ENCODE results near the gene BRMS1L.

DNA sequence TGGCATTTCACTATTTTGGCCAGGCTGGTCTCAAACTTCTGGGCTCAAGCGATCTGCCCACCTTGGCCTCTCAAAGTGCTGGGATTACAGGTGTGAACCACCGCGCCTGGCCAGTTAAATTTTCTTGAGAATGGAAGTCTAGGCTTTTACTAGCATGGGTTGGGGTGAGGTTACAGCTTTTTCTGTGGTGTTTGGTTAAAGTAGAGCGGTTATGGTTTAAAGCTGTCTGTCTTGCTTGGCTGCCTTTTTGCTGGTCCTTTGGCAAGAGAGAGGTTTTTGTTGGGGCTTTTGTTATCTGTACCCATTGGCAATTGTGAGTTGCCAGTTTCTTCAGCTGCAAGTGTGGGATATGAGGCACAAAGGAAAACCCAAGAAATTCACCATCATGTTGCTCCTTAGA is 84.1 kb downstream of the BRMS1L start:
- TF ChIP-seq, protein P1, sequence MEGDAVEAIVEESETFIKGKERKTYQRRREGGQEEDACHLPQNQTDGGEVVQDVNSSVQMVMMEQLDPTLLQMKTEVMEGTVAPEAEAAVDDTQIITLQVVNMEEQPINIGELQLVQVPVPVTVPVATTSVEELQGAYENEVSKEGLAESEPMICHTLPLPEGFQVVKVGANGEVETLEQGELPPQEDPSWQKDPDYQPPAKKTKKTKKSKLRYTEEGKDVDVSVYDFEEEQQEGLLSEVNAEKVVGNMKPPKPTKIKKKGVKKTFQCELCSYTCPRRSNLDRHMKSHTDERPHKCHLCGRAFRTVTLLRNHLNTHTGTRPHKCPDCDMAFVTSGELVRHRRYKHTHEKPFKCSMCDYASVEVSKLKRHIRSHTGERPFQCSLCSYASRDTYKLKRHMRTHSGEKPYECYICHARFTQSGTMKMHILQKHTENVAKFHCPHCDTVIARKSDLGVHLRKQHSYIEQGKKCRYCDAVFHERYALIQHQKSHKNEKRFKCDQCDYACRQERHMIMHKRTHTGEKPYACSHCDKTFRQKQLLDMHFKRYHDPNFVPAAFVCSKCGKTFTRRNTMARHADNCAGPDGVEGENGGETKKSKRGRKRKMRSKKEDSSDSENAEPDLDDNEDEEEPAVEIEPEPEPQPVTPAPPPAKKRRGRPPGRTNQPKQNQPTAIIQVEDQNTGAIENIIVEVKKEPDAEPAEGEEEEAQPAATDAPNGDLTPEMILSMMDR (conservative IDR thresholded peaks at IDR 0.05 in 1 of 2, IDR thresholded peaks at IDR 0.05 in 1 of 2; ENCODE audit: low read depth in 1 of 2, low read length in 2 of 2): no peak
- no peak for TF ChIP-seq EZH2 (IDR thresholded peaks at IDR 0.05; ENCODE audit: low read length, missing control alignments)
